Activated CD4-positive, alpha-beta memory T cell treated with anti-CD3 and anti-CD28 coated beads for 36 hours (primary cell): ENCODE measurements around the gene TBX15. TPM values are rescaled to one million over a fixed set of nuclear protein-coding genes. Genes with fewer than 3 reads are reported as not detected.
"Not testable (repeated sequence)": the region's sequence is repeated elsewhere in the genome, so short reads cannot be mapped to it uniquely, and the experiment has no call there.

Experiments used
- CTCF ChIA-PET: fragments of 350-600 bp; sonication (Branson Sonifier 250); formaldehyde crosslinking; loops from one replicate; lab custom pipeline; 2021; ENCODE audit warnings: antibody characterized with exemption, inconsistent platforms; lab: Charles Lee
- POLR2A ChIA-PET: fragments of 350-600 bp; sonication (Branson Sonifier 250); formaldehyde crosslinking; loops from one replicate; lab custom pipeline; 2021; ENCODE audit warnings: antibody characterized with exemption; lab: Charles Lee
- DNase-seq: peaks from one replicate; pipeline ENCODE4 v3.0.0-alpha.2; 2020
- H3K27ac Mint-ChIP-seq: one replicate; pipeline ENCODE4 v1.8.0; 2021; ENCODE audit warnings: mixed read lengths
- H3K27me3 Mint-ChIP-seq: one replicate; pipeline ENCODE4 v1.8.0; 2021; ENCODE audit warnings: mixed read lengths
- H3K36me3 Mint-ChIP-seq: one replicate; pipeline ENCODE4 v1.8.0; 2021; ENCODE audit warnings: mixed read lengths
- H3K4me1 Mint-ChIP-seq: one replicate; pipeline ENCODE4 v1.8.0; 2021; ENCODE audit warnings: low read depth, mixed read lengths
- H3K4me3 Mint-ChIP-seq: one replicate; pipeline ENCODE4 v1.8.0; 2021; ENCODE audit warnings: mild to moderate bottlenecking, mixed read lengths
- H3K9me3 Mint-ChIP-seq: one replicate; pipeline ENCODE4 v1.8.0; 2021; ENCODE audit warnings: mixed read lengths
- intact Hi-C: fragments of 100-400 bp; cut with micrococcal nuclease; formaldehyde crosslinking; loops from one replicate; pipeline ENCODE4 v1.15.1; 2023
- total RNA-seq, 2 experiments: library from RNA; stranded (reverse); gene quantifications; one replicate each; pipeline ENCODE4 v1.2.3, GENCODE V29; 2021

TBX15 gene
- total RNA-seq, 2 experiments from 2014 or later, result not detected

GRCh38 chr1:118921994-118922393, 66.1 kb downstream of the TBX15 start:
- H3K4me3 Mint-ChIP-seq, result no peak overlapping the region
- DNase-seq, result no peak
- CTCF ChIA-PET, result no interaction called here

DNA sequence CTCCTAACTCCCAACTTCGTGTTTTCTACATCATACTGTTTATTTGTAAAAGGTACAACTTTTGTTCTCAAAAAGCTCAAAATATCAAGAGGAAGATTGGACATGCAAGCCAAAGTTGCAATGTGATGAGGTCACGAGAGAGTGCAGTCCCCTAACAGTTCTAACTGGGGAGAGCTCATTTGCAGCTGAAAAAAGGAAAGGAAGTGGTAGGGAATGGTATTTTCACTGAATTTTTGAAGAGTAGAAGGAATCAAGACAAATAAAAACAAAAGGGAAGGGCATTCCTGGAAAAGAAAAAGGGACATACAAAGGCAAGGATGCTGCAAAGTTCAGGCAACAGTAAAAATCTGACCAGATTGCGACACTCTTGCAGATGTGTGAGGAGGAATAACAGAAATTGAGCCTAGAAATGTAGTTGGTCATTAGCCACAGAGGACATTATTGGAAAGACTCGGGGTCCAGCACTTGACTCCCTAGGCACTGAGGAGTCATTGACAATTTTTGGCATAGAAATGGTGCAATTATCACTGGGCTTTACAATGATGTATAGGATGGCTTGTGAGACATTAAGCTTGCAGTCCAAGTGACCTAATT, 67.9 kb downstream of the TBX15 start:
- intact Hi-C loops, result no loop called here
- ChIA-PET CTCF (no interaction called here), POLR2A (no interaction called here)
- H3K36me3 Mint-ChIP-seq, result no peaks in the 10 kb centered on the region
- no peak overlapping the region for H3K4me3 Mint-ChIP-seq
- H3K27me3 Mint-ChIP-seq, result no peaks in the 10 kb centered on the region
- no peak overlapping the region for H3K27ac Mint-ChIP-seq
- H3K9me3 Mint-ChIP-seq, result no peaks in the 10 kb centered on the region
- no peaks in the 10 kb centered on the region for H3K4me1 Mint-ChIP-seq
- DNase-seq, result no peak

More at GRCh38 chr1:118921994-118922393, 66.1 kb downstream of the TBX15 start:
- Mint-ChIP-seq H3K9me3 (no peaks in the 10 kb centered on the region), H3K27me3 (no peaks in the 10 kb centered on the region), H3K36me3 (no peaks in the 10 kb centered on the region), H3K4me1 (no peaks in the 10 kb centered on the region), H3K27ac (no peak overlapping the region)
- POLR2A ChIA-PET, result no interaction called here
- intact Hi-C loops, result no loop called here

DNA sequence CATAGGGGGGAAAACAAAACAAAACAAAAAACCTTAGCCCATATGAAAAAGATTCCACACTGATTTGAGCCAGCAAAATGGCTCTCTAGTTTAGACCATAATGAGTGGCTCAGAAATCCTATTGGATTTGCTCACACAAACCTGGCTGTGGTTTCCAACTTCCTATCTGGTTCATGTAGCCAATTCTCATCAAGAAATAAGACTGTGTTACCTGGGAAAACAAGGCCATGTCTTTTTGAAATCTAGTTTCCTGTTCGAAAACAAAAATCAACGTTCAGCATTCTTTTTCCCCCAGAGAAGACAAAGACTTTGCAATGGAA, 69.2 kb downstream of the TBX15 start:
- H3K4me3 Mint-ChIP-seq, result no peak overlapping the region
- H3K27ac Mint-ChIP-seq, result no peak overlapping the region
- DNase-seq, result no peak
- no peaks in the 10 kb centered on the region for H3K27me3 Mint-ChIP-seq
- intact Hi-C loops, result no loop called here
- ChIA-PET CTCF (no interaction called here), POLR2A (no interaction called here)
- H3K4me1 Mint-ChIP-seq, result no peaks in the 10 kb centered on the region
- H3K9me3 Mint-ChIP-seq, result no peaks in the 10 kb centered on the region
- no peaks in the 10 kb centered on the region for H3K36me3 Mint-ChIP-seq

GRCh38 chr1:118918230-118918939, 69.8 kb downstream of the TBX15 start:
- Mint-ChIP-seq H3K27ac (no peak overlapping the region), H3K4me1 (no peaks in the 10 kb centered on the region), H3K27me3 (no peaks in the 10 kb centered on the region), H3K36me3 (no peaks in the 10 kb centered on the region), H3K4me3 (no peak overlapping the region), H3K9me3 (no peaks in the 10 kb centered on the region)
- POLR2A ChIA-PET, result no interaction called here
- DNase-seq, result no peak
- CTCF ChIA-PET, result no interaction called here
- intact Hi-C loops, result no loop called here

DNA sequence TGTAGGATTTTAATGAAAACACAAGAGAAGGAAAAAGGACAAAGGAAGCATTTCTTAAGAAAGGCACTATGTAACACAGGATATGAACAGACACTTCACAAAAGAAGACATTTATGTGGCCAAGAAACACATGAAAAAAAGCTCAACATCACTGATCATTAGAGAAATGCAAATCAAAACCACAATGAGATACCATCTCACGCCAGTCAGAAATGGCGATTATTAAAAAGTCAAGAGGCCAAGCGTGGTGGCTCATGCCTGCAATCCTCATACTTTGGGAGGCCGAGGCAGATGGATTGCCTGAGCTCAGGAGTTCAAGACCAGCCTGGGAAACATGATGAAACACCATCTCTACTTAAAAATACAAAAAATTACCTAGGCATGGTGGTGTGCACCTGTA, 71.8 kb downstream of the TBX15 start:
- H3K9me3 Mint-ChIP-seq, CTCF ChIA-PET, intact Hi-C loops, H3K4me3 Mint-ChIP-seq, H3K27me3 Mint-ChIP-seq, POLR2A ChIA-PET, H3K27ac Mint-ChIP-seq, H3K36me3 Mint-ChIP-seq, H3K4me1 Mint-ChIP-seq, DNase-seq: not testable (repeated sequence)

GRCh38 chr1:118914379-118915161, 73.6 kb downstream of the TBX15 start:
- intact Hi-C loops, result no loop called here
- no peaks in the 10 kb centered on the region for H3K9me3 Mint-ChIP-seq

GRCh38 chr1:118913818-118914217, 74.3 kb downstream of the TBX15 start:
- CTCF ChIA-PET, result no interaction called here
- POLR2A ChIA-PET, result interaction anchor here (0.7 kb wide), 1 partner anchor 29 kb away, joined by 5 read pairs; no protein-coding TSS in a partner anchor
- H3K9me3 Mint-ChIP-seq, result no peaks in the 10 kb centered on the region
- H3K4me1 Mint-ChIP-seq, result no peaks in the 10 kb centered on the region
- no peak for DNase-seq
- H3K27me3 Mint-ChIP-seq, result no peaks in the 10 kb centered on the region
- no peak overlapping the region for H3K4me3 Mint-ChIP-seq
- intact Hi-C loops, result no loop called here
- no peaks in the 10 kb centered on the region for H3K36me3 Mint-ChIP-seq
- no peak overlapping the region for H3K27ac Mint-ChIP-seq

More at GRCh38 chr1:118914379-118915161, 73.6 kb downstream of the TBX15 start:
- no peak overlapping the region for H3K4me3 Mint-ChIP-seq
- CTCF ChIA-PET, result no interaction called here
- no peaks in the 10 kb centered on the region for H3K27me3 Mint-ChIP-seq
- no peaks in the 10 kb centered on the region for H3K4me1 Mint-ChIP-seq
- H3K27ac Mint-ChIP-seq, result no peak overlapping the region
- H3K36me3 Mint-ChIP-seq, result no peaks in the 10 kb centered on the region
- POLR2A ChIA-PET, result no interaction called here
- DNase-seq, result no peak

DNA sequence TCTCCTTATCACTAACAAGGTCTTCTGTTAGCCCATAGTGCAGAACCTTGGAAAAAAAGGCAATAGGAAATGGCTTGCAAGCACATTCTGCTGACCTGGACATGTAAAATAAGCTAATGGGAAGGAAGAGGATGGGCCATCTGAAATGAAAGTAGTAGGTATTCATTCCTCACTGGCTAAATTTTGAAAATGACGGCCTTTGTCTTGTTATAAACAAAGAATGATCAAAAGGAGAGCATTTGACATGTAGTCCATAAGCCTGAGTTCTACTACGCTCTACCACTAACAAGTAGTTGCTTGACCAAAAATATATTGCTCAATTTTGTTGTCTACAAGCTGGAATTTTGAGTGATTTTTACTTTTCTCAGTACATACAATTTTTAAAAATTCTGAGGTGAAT, 75.6 kb downstream of the TBX15 start:
- intact Hi-C loops, result no loop called here
- DNase-seq, result no peak
- ChIA-PET POLR2A (no interaction called here), CTCF (no interaction called here)
- Mint-ChIP-seq H3K27me3 (no peaks in the 10 kb centered on the region), H3K27ac (no peak overlapping the region), H3K4me3 (no peak overlapping the region), H3K4me1 (no peaks in the 10 kb centered on the region), H3K36me3 (no peaks in the 10 kb centered on the region), H3K9me3 (no peaks in the 10 kb centered on the region)

DNA sequence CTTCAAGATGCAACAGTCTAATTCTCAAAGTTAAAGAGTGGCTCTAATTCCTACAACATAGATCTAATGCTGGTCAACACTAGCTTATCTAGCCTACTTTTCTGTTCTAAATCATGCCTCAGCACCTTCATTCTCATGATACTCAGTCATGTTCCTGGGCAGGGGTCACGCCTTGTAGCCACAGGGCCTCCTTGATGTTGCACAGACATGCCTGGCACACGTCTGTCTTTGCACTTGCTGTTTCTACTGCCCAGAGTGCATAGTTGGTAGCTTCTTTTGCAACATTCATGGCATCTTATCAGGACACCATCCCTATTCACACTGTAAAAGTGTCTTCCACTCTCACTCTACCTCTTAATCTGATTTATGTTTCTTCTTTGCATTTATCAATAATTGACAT, 76.6 kb downstream of the TBX15 start:
- no peaks in the 10 kb centered on the region for H3K9me3 Mint-ChIP-seq
- no peak overlapping the region for H3K27ac Mint-ChIP-seq
- no peaks in the 10 kb centered on the region for H3K27me3 Mint-ChIP-seq
- no peaks in the 10 kb centered on the region for H3K36me3 Mint-ChIP-seq
- H3K4me3 Mint-ChIP-seq, result no peak overlapping the region
- ChIA-PET POLR2A (no interaction called here), CTCF (no interaction called here)
- intact Hi-C loops, result no loop called here
- no peaks in the 10 kb centered on the region for H3K4me1 Mint-ChIP-seq
- no peak for DNase-seq

- H3K36me3 Mint-ChIP-seq, result no peaks in the 10 kb centered on the region
- H3K27ac Mint-ChIP-seq, result no peak overlapping the region
- POLR2A ChIA-PET, result no interaction called here
- H3K27me3 Mint-ChIP-seq, result no peaks in the 10 kb centered on the region
- no peak overlapping the region for H3K4me3 Mint-ChIP-seq
- no peaks in the 10 kb centered on the region for H3K4me1 Mint-ChIP-seq
- no peaks in the 10 kb centered on the region for H3K9me3 Mint-ChIP-seq
- DNase-seq, result no peak
- CTCF ChIA-PET, result no interaction called here
- intact Hi-C loops, result no loop called here
These were observed 80.7 kb downstream of the TBX15 start for GRCh38 chr1:118907466-118907865.

DNA sequence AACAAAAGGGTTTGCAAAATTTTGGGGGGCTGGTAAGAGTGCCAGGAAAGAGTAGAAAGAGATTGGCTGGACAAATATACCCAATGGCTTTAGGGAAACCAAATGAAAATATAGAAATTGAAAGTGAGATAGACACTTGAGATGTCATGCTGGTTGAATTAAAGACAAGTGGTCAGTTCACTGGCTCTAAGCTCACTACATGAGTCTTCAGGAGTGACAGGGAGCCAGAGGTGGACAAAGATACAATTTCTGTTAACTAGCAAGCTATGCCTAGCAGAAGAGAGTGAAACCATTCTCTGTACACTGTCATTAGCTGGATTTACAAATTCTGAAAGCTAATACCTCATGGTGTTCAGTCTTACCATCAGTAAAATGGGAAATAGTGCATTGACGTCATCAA, 82.5 kb downstream of the TBX15 start:
- ChIA-PET POLR2A (no interaction called here), CTCF (no interaction called here)
- H3K36me3 Mint-ChIP-seq, result no peaks in the 10 kb centered on the region
- H3K4me1 Mint-ChIP-seq, result no peaks in the 10 kb centered on the region
- no peak overlapping the region for H3K27ac Mint-ChIP-seq
- H3K9me3 Mint-ChIP-seq, result peaks cover 2% of the 10 kb centered on the region
- no peak overlapping the region for H3K4me3 Mint-ChIP-seq
- DNase-seq, result no peak
- H3K27me3 Mint-ChIP-seq, result no peaks in the 10 kb centered on the region
- intact Hi-C loops, result no loop called here

DNA sequence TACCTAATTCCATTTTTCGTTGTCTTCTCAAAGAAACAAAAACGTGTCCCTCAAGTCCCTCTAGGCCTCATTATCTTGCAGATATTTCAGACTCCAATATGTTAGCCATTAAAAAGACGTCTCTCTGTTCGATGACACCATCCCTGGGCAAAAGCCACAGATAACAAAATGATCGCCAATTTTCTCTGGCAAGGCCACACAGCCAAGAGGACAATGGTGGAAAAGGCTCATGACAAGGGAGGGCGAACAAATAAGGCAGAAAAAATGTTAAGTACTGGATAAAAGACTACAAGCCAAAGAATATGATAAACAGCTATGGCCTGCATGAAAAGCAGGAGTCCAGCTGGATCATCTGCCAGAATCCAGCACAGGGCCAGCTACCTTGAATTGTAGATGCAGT, 82.9 kb downstream of the TBX15 start:
- H3K4me3 Mint-ChIP-seq, result no peak overlapping the region
- H3K27ac Mint-ChIP-seq, result no peak overlapping the region
- H3K9me3 Mint-ChIP-seq, result peaks cover 2% of the 10 kb centered on the region
- no peaks in the 10 kb centered on the region for H3K27me3 Mint-ChIP-seq
- ChIA-PET CTCF (no interaction called here), POLR2A (no interaction called here)
- DNase-seq, result no peak
- intact Hi-C loops, result no loop called here
- H3K4me1 Mint-ChIP-seq, result no peaks in the 10 kb centered on the region
- H3K36me3 Mint-ChIP-seq, result no peaks in the 10 kb centered on the region
